Sigmoid colon (tissue), 7 donors: ENCODE data around the gene STX7. TPM values are rescaled to one million over a fixed set of nuclear protein-coding genes. Genes with fewer than 3 reads are reported as not detected.

Experiments
- DNase-seq: peaks from one replicate; pipeline ENCODE4 v3.0.0-alpha.2; 2019
- H3K27ac ChIP-seq, 4 donors: fragments of 200-600 bp; sonication (generic); one replicate each; pipeline ENCODE4 v1.5.1; 2016 to 2019; ENCODE audit warnings: mild to moderate bottlenecking in 1 of 4
- H3K27me3 ChIP-seq, 3 donors: fragments of 200-600 bp; sonication (generic); one replicate each; pipeline ENCODE4 v1.5.1; 2019; ENCODE audit warnings: mild to moderate bottlenecking in 1 of 3
- H3K36me3 ChIP-seq, 4 donors: fragments of 200-600 bp; sonication (generic); one replicate each; pipeline ENCODE4 v1.5.1; 2016 to 2019
- H3K4me1 ChIP-seq, 4 donors: fragments of 200-600 bp; sonication (generic); one replicate each; pipeline ENCODE4 v1.5.1; 2017 to 2019
- H3K4me3 ChIP-seq, 4 donors: fragments of 200-600 bp; sonication (generic); one replicate each; pipeline ENCODE4 v1.5.1; 2017 to 2019; ENCODE audit warnings: mild to moderate bottlenecking in 2 of 4, moderate library complexity in 1 of 4
- H3K9me3 ChIP-seq, 4 donors: fragments of 200-600 bp in 3 of 4; sonication (generic) in 3 of 4; one replicate each; pipeline versions ENCODE4 v1.5.1 to v1.6.1; 2013 to 2019
- CTCF ChIP-seq, 4 experiments: fragments of 450-650 bp in 3 of 4; fragments of 200-600 bp in 1 of 4; IDR thresholded peaks; one replicate each; pipeline ENCODE4 v1.5.1; 2016 to 2019; ENCODE audit warnings: antibody characterized with exemption in 4 of 4, mild to moderate bottlenecking in 3 of 4, moderate library complexity in 2 of 4
- EP300 ChIP-seq, 4 donors: sonication (generic); formaldehyde crosslinking; IDR thresholded peaks; one replicate each; pipeline ENCODE4 v1.6.1; 2017; ENCODE audit warnings: antibody characterized with exemption in 4 of 4
- POLR2A ChIP-seq, 2 donors: fragments of 450-650 bp; IDR thresholded peaks; one replicate each; pipeline ENCODE4 v1.6.1; 2016; ENCODE audit warnings: antibody characterized with exemption in 2 of 2, mild to moderate bottlenecking in 2 of 2, moderate library complexity in 2 of 2
- POLR2AphosphoS5 ChIP-seq, 4 donors: sonication (generic); formaldehyde crosslinking; IDR thresholded peaks; one replicate each; pipeline ENCODE4 v1.6.1; 2017; ENCODE audit warnings: antibody characterized with exemption in 4 of 4
- WGBS, 2 donors: extraction: QIAGEN DNeasy Blood & Tissue Kit; methylation state at CpG; one replicate each; pipeline ENCODE4 v1.1.7; 2013; 5-methylcytosine and 5-hydroxymethylcytosine counted together
- intact Hi-C: fragments of 100-400 bp; cut with DNase I; formaldehyde crosslinking; loops from one replicate; pipeline ENCODE4 v1.15.1; 2023
- polyA plus RNA-seq, 3 donors: library from polyadenylated mRNA; stranded (reverse); fragments of 200-250 nt; gene quantifications; one replicate each; pipeline ENCODE4 v1.2.3, GENCODE V29; 2013
- total RNA-seq, 4 donors: library from RNA; depleted of rRNA; stranded (reverse); fragments of >200 nt; gene quantifications; one replicate each; pipeline ENCODE4 v1.1.0, GENCODE V29; 2016
- donor health status: healthy with polysubstance abuse.
- donor health status: Bipolar disorder and iron deficiency.
- donor health status: healthy.

STX7 gene
- total and polyA plus RNA-seq, 7 donors = 27.1 to 72.5 (median 44.6) TPM

DNA sequence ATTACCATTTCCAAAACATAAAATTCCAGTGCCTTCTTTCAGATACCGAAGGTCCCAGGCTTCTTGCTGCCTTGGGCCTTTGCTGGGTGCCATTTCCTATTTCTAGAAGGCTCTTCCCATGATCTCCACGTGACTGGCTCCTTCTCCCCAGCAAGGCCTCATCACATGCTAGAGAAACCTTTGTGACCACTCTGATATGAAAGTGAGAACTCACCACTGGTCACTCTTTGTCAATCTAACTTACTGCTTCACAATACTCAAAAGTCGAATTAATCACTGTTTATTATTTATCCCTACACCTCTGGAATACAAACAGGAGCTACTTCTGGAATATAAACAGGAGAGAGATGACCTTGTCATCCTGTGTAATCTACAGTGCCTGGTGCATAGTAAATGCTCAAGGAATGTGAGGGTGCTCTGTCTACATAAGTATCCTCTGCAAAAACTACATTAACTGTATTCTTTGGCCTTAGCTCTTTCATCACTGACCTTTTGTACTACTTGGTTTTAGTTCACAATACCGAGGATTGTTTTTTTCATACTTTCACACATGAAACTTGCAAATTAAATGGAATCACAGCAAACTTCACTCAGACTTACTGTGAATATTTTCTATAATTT is 1.6 kb downstream of the STX7 start:
- peaks cover 0 to 50% (median 30%) of the 10 kb centered on the region in 4 donors for H3K4me1 ChIP-seq
- intact Hi-C loops = loop anchor here (5.0 kb wide), 1 partner anchor 301 kb away; the partner anchor contains the start of gene RPS12
- H3K27ac ChIP-seq = peak overlapping the region; percentile 6 to 90 (median 82)
- no peaks in the 10 kb centered on the region for H3K9me3 ChIP-seq
- WGBS, 2 donors = 30 to 49% methylated on average over 4 of the region's 4 CpGs
- no peaks in the 10 kb centered on the region for H3K36me3 ChIP-seq
- no peaks in the 10 kb centered on the region for H3K27me3 ChIP-seq
- TF ChIP-seq CTCF (IDR thresholded peaks at IDR 0.05) = no peak
- no peak for TF ChIP-seq EP300 (IDR thresholded peaks at IDR 0.05)
- no peak for TF ChIP-seq POLR2AphosphoS5 (IDR thresholded peaks at IDR 0.05)
- TF ChIP-seq POLR2A (IDR thresholded peaks at IDR 0.05) = no peak
- no peak for DNase-seq
- peak overlapping the region in 3 of 4 donors; percentile 69 to 78 (median 77) for H3K4me3 ChIP-seq

- Histone ChIP-seq H3K36me3 (peaks cover 0 to 11% (median 0%) of the 10 kb centered on the region in 4 donors), H3K27me3 (no peaks in the 10 kb centered on the region), H3K4me1 (peaks cover 0 to 58% (median 43%) of the 10 kb centered on the region in 4 donors), H3K27ac (no peak overlapping the region), H3K4me3 (no peak overlapping the region), H3K9me3 (no peaks in the 10 kb centered on the region)
- intact Hi-C loops = no loop called here
- WGBS, 2 donors = 96 to 98% methylated on average over 5 of the region's 5 CpGs
- TF ChIP-seq CTCF (IDR thresholded peaks at IDR 0.05) (no peak), EP300 (IDR thresholded peaks at IDR 0.05) (no peak), POLR2AphosphoS5 (IDR thresholded peaks at IDR 0.05) (no peak), POLR2A (IDR thresholded peaks at IDR 0.05) (no peak)
- no peak for DNase-seq
Observed at GRCh38 chr6:132506869-132507808, 5.8 kb downstream of the STX7 start.

DNA sequence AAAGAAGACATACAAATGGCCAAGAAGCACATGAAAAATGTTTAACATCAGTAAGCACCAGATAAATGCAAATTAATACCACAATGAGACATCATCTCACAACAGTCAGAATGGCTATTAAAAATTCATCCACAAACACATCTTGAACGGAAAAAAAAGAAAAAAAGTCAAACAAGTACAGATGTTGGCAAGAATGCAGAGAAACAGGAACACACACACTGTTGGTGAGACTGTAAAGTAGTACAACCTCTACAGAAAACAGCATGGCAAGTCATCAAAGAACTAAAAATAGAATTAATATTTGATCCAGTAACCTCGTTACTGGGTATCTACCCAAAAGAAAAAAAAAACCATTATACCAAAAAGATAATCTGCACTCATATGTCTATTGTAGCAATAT is 6.5 kb downstream of the STX7 start:
- H3K27me3 ChIP-seq = no peaks in the 10 kb centered on the region
- no peaks in the 10 kb centered on the region for H3K9me3 ChIP-seq
- no peak overlapping the region for H3K27ac ChIP-seq
- H3K36me3 ChIP-seq = peaks cover 0 to 18% (median 3%) of the 10 kb centered on the region in 4 donors
- TF ChIP-seq EP300 (IDR thresholded peaks at IDR 0.05) (no peak), POLR2A (IDR thresholded peaks at IDR 0.05) (no peak), POLR2AphosphoS5 (IDR thresholded peaks at IDR 0.05) (no peak), CTCF (IDR thresholded peaks at IDR 0.05) (no peak)
- no peak overlapping the region for H3K4me3 ChIP-seq
- peaks cover 0 to 51% (median 37%) of the 10 kb centered on the region in 4 donors for H3K4me1 ChIP-seq
- DNase-seq = no peak
- 58 to 88% methylated on average over 2 of the region's 2 CpGs for WGBS, 2 donors
- intact Hi-C loops = no loop called here

GRCh38 chr6:132505158-132505557 is 7.8 kb downstream of the STX7 start:
- Histone ChIP-seq H3K4me1 (peaks cover 0 to 38% (median 27%) of the 10 kb centered on the region in 4 donors), H3K9me3 (no peaks in the 10 kb centered on the region), H3K27ac (no peak overlapping the region), H3K27me3 (no peaks in the 10 kb centered on the region), H3K36me3 (peaks cover 0 to 26% (median 10%) of the 10 kb centered on the region in 4 donors), H3K4me3 (no peak overlapping the region)
- WGBS, 2 donors = 69 to 87% methylated on average over 1 of the region's 1 CpG
- no peak for TF ChIP-seq CTCF (IDR thresholded peaks at IDR 0.05)
- no peak for TF ChIP-seq POLR2A (IDR thresholded peaks at IDR 0.05)
- no peak for TF ChIP-seq POLR2AphosphoS5 (IDR thresholded peaks at IDR 0.05)
- TF ChIP-seq EP300 (IDR thresholded peaks at IDR 0.05) = no peak
- no peak for DNase-seq
- intact Hi-C loops = no loop called here
